Tibial nerve (tissue), 4 donors: ENCODE results near the gene SNRK. TPM values are rescaled to one million over a fixed set of nuclear protein-coding genes. Genes with fewer than 3 reads are reported as not detected.
A peak's percentile ranks its signal among the peaks of the same experiment; 100 is the strongest.

Experiments used
- DNase-seq, 2 donors: peaks; one replicate each; pipeline ENCODE4 v3.0.0-alpha.2; 2019; ENCODE audit warnings: low spot score in 2 of 2
- H3K27ac ChIP-seq, 4 donors: fragments of 200-600 bp; sonication (generic) in 3 of 4; one replicate each; pipeline ENCODE4 v1.5.1; 2017 to 2019; ENCODE audit warnings: mild to moderate bottlenecking in 1 of 4
- H3K27me3 ChIP-seq, 2 donors: fragments of 200-600 bp; sonication (generic) in 1 of 2; one replicate each; pipeline versions ENCODE4 v1.5.1 to v1.6.0; 2017 to 2019
- H3K36me3 ChIP-seq, 3 donors: fragments of 200-600 bp; sonication (generic); one replicate each; pipeline ENCODE4 v1.5.1; 2018 to 2019
- H3K4me1 ChIP-seq, 4 donors: fragments of 200-600 bp; sonication (generic) in 3 of 4; one replicate each; pipeline ENCODE4 v1.5.1; 2017 to 2019
- H3K4me3 ChIP-seq, 4 donors: fragments of 200-600 bp; sonication (generic) in 3 of 4; one replicate each; pipeline ENCODE4 v1.5.1; 2017 to 2019; ENCODE audit warnings: mild to moderate bottlenecking in 1 of 4, moderate library complexity in 1 of 4
- H3K9me3 ChIP-seq, 4 donors: fragments of 200-600 bp; sonication (generic) in 3 of 4; one replicate each; pipeline ENCODE4 v1.5.1; 2017 to 2019
- CTCF ChIP-seq, 5 experiments: fragments of 200-600 bp in 3 of 5; fragments of 450-650 bp in 2 of 5; sonication (generic) in 3 of 5; IDR thresholded peaks; one replicate each; pipeline ENCODE4 v1.5.1; 2016 to 2019; ENCODE audit warnings: antibody characterized with exemption in 5 of 5, mild to moderate bottlenecking in 3 of 5, moderate library complexity in 2 of 5
- EP300 ChIP-seq, 2 donors: sonication (generic); formaldehyde crosslinking; IDR thresholded peaks; one replicate each; pipeline ENCODE4 v1.6.1; 2017; ENCODE audit warnings: antibody characterized with exemption in 2 of 2, mild to moderate bottlenecking in 1 of 2
- POLR2A ChIP-seq, 2 donors: fragments of 450-650 bp; IDR thresholded peaks; one replicate each; pipeline ENCODE4 v1.6.1; 2017; ENCODE audit warnings: antibody characterized with exemption in 2 of 2, mild to moderate bottlenecking in 2 of 2, moderate library complexity in 2 of 2
- WGBS, 2 donors: methylation state at CpG; one replicate each; pipeline ENCODE4 v1.1.5; 2018; 5-methylcytosine and 5-hydroxymethylcytosine counted together
- total RNA-seq, 4 donors: library from RNA; depleted of rRNA; stranded (reverse); fragments of >200 nt; gene quantifications; one replicate each; pipeline ENCODE4 v1.1.0, GENCODE V29; 2016

SNRK gene
- 10 to 100 TPM; 59.6 to 83.1 (median 73.7) TPM for total RNA-seq

GRCh38 chr3:43286115-43286840, at the start of gene SNRK:
SNRK (plus strand) TSS chr3:43286540; CDS start chr3:43303204, 16,664 bp downstream.
- H3K27ac ChIP-seq: peak within 1 kb of the TSS; percentile 73 to 94 (median 88)
- peaks cover 0 to 47% (median 27%) of the 10 kb centered on the region in 4 donors for H3K4me1 ChIP-seq
- whole genome bisulfite sequencing, 2 donors: 1% methylated on average over 30 to 52 of the region's 91 CpGs
- peak; percentile 79 to 87 for DNase-seq
- H3K27me3 ChIP-seq: no peaks in the 10 kb centered on the region
- TF ChIP-seq EP300 (IDR thresholded peaks at IDR 0.05): peak in 1 of 2 donors; percentile 90
- peak in 3 of 5 experiments; percentile 21 to 53 (median 41) for TF ChIP-seq CTCF (IDR thresholded peaks at IDR 0.05)
- peak; percentile 94 to 99 for TF ChIP-seq POLR2A (IDR thresholded peaks at IDR 0.05)
- no peaks in the 10 kb centered on the region for H3K9me3 ChIP-seq
- peak within 1 kb of the TSS; percentile 48 to 73 (median 58) for H3K4me3 ChIP-seq
- H3K36me3 ChIP-seq: no peaks in the 10 kb centered on the region

- Histone ChIP-seq H3K36me3 (no peaks in the 10 kb centered on the region), H3K4me3 (no peak overlapping the region), H3K27ac (no peak overlapping the region), H3K9me3 (peaks cover 0 to 9% (median 0%) of the 10 kb centered on the region in 4 donors), H3K27me3 (no peaks in the 10 kb centered on the region), H3K4me1 (no peaks in the 10 kb centered on the region)
- WGBS, 2 donors: 49% methylated on average over 4 of the region's 4 CpGs
- DNase-seq: no peak
- TF ChIP-seq CTCF (IDR thresholded peaks at IDR 0.05) (no peak), POLR2A (IDR thresholded peaks at IDR 0.05) (no peak), EP300 (IDR thresholded peaks at IDR 0.05) (no peak)
These were observed 47.5 kb upstream of the SNRK start for GRCh38 chr3:43238801-43239200.

GRCh38 chr3:43239755-43240154, 46.6 kb upstream of the SNRK start:
- Histone ChIP-seq H3K9me3 (peaks cover 0 to 9% (median 0%) of the 10 kb centered on the region in 4 donors), H3K4me3 (no peak overlapping the region), H3K27me3 (no peaks in the 10 kb centered on the region), H3K4me1 (no peaks in the 10 kb centered on the region), H3K27ac (no peak overlapping the region), H3K36me3 (no peaks in the 10 kb centered on the region)
- WGBS, 2 donors: 85% methylated on average over 3 of the region's 3 CpGs
- no peak for TF ChIP-seq EP300 (IDR thresholded peaks at IDR 0.05)
- TF ChIP-seq CTCF (IDR thresholded peaks at IDR 0.05): no peak
- TF ChIP-seq POLR2A (IDR thresholded peaks at IDR 0.05): no peak
- no peak for DNase-seq

GRCh38 chr3:43243590-43244587, 42.5 kb upstream of the SNRK start:
- Histone ChIP-seq H3K27me3 (no peaks in the 10 kb centered on the region), H3K4me3 (no peak overlapping the region), H3K4me1 (peaks cover 0 to 3% (median 0%) of the 10 kb centered on the region in 4 donors), H3K9me3 (peaks cover 0 to 9% (median 0%) of the 10 kb centered on the region in 4 donors), H3K27ac (no peak overlapping the region), H3K36me3 (no peaks in the 10 kb centered on the region)
- no peak for TF ChIP-seq EP300 (IDR thresholded peaks at IDR 0.05)
- TF ChIP-seq POLR2A (IDR thresholded peaks at IDR 0.05): no peak
- no peak for TF ChIP-seq CTCF (IDR thresholded peaks at IDR 0.05)
- DNase-seq: no peak
- 73 to 82% methylated on average over 6 of the region's 6 CpGs for WGBS, 2 donors
